SKM-1 treated with dmso at 0.1 percent for 144 hours (cell line): Measurements from ENCODE around the gene FAM83G.
"Not testable (repeated sequence)": the region's sequence is repeated elsewhere in the genome, so short reads cannot be mapped to it uniquely, and the experiment has no call there.

Experiments
- DNase-seq: peaks from one replicate; lab custom pipeline; 2025; ENCODE audit not compliant: unreplicated experiment; lab: John Stamatoyannopoulos, UW

The FAM83G gene

GRCh38 chr17:18956581-18956980 lies 48.0 kb downstream of the FAM83G start:
- DNase-seq, result no peak

- not testable (repeated sequence) for DNase-seq
Observed at GRCh38 chr17:18956021-18956420, 48.5 kb downstream of the FAM83G start.

GRCh38 chr17:18955009-18955408 lies 49.6 kb downstream of the FAM83G start:
- no peak for DNase-seq

- DNase-seq, result no peak
Observed at GRCh38 chr17:18954321-18954720, 50.2 kb downstream of the FAM83G start.

- DNase-seq, result no peak
Observed at GRCh38 chr17:18953231-18953728, 51.3 kb downstream of the FAM83G start.

GRCh38 chr17:18951941-18952842 lies 52.4 kb downstream of the FAM83G start, which contains the start of gene SLC5A10:
Gene SLC5A10 (plus strand): TSS chr17:18952165. CDS start chr17:18952206, 41 bp downstream.
- no peak for DNase-seq

- DNase-seq, result no peak
Observed at GRCh38 chr17:18950944-18951905, 53.3 kb downstream of the FAM83G start.

- DNase-seq, result no peak
Observed at GRCh38 chr17:18950346-18950745, 54.2 kb downstream of the FAM83G start.

GRCh38 chr17:18949566-18949965 lies 55.0 kb downstream of the FAM83G start:
- no peak for DNase-seq

GRCh38 chr17:18948476-18949006 lies 56.0 kb downstream of the FAM83G start:
- no peak for DNase-seq

- no peak for DNase-seq
Observed at GRCh38 chr17:18947866-18948265, 56.7 kb downstream of the FAM83G start.

- peak; percentile 86 for DNase-seq
Observed at GRCh38 chr17:18946536-18946935, 58.0 kb downstream of the FAM83G start.

- no peak for DNase-seq
Observed at GRCh38 chr17:18944646-18945045, 59.9 kb downstream of the FAM83G start.

GRCh38 chr17:18938692-18939023 lies 65.9 kb downstream of the FAM83G start:
- DNase-seq, result no peak

GRCh38 chr17:18937981-18938691 lies 66.4 kb downstream of the FAM83G start:
- no peak for DNase-seq

- DNase-seq, result no peak
Observed at GRCh38 chr17:18933102-18934058, 71.2 kb downstream of the FAM83G start.

- no peak for DNase-seq
Observed at GRCh38 chr17:18932360-18933055, 72.1 kb downstream of the FAM83G start.

- DNase-seq, result no peak
Observed at GRCh38 chr17:18928628-18929125, 75.9 kb downstream of the FAM83G start.

- DNase-seq, result no peak
Observed at GRCh38 chr17:18925187-18925586, 79.4 kb downstream of the FAM83G start.
